OCI-LY7 (cell line): ENCODE data around the gene SLC20A1.

ENCODE experiments used
- EZH2phosphoT487 ChIP-seq: fragments of 200-600 bp; sonication (generic); IDR thresholded peaks from 2 replicates; pipeline ENCODE4 v1.6.1; 2018; ENCODE audit warnings: low read depth, borderline replicate concordance, mild to moderate bottlenecking, mixed run types, antibody characterized with exemption, low read length, moderate library complexity, mixed read lengths
- TF ChIP-seq, protein P1 (sequence below): fragments of 200-600 bp; sonication (generic); conservative IDR thresholded peaks from 2 replicates; pipeline ENCODE4 v1.5.1; 2014; ENCODE audit warnings: mild to moderate bottlenecking, antibody characterized with exemption, low read length, moderate library complexity, mixed read lengths

DNA sequence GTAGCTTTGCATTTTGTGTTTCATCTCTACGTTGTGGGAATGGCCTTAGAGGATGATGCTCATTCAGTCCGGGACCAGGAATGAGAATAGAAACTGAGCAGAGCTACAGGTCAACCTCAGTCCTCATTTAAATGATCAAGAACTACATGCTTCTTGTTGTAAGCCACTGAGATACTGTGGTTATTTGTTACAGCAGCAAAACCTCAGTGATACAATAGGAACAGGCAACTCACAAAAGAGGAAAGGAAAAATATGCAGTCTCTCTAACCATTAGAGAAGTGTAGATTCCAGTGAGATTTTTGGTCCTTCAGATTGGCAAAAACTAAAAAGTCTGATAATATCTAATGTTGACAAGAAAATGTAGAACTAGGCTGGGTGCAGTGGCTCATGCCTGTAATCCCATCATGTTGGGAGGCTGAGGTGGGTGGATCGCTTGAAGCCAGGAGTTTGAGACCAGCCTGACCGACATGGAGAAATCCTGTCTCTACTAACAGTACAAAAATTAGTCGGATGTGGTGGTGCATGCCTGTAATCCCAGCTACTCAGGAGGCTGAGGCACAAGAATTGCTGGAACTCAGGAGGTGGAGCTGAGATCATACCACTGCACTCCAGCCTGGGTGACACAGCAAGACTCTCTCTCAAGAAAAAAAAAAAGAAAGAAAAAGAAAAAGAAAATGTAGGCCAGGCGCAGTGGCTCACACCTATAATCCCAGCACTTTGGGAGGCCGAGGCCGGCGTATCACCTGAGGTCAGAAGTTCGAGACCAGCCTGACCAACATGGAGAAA is 48.0 kb upstream of the SLC20A1 start:
- no peak for TF ChIP-seq EZH2phosphoT487
- TF ChIP-seq, protein P1, sequence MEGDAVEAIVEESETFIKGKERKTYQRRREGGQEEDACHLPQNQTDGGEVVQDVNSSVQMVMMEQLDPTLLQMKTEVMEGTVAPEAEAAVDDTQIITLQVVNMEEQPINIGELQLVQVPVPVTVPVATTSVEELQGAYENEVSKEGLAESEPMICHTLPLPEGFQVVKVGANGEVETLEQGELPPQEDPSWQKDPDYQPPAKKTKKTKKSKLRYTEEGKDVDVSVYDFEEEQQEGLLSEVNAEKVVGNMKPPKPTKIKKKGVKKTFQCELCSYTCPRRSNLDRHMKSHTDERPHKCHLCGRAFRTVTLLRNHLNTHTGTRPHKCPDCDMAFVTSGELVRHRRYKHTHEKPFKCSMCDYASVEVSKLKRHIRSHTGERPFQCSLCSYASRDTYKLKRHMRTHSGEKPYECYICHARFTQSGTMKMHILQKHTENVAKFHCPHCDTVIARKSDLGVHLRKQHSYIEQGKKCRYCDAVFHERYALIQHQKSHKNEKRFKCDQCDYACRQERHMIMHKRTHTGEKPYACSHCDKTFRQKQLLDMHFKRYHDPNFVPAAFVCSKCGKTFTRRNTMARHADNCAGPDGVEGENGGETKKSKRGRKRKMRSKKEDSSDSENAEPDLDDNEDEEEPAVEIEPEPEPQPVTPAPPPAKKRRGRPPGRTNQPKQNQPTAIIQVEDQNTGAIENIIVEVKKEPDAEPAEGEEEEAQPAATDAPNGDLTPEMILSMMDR: no peak
